ENCODE measurements around the gene PRDM16. TPM values are rescaled to one million over a fixed set of nuclear protein-coding genes. Genes with fewer than 3 reads are reported as not detected.

PRDM16 gene
- total RNA-seq, 1 donor from 2014 or later: 18.3 TPM

- no peaks in the 10 kb centered on the region for H3K36me3 Mint-ChIP-seq (ENCODE audit: low read depth)
- no peaks in the 10 kb centered on the region for H3K9me3 Mint-ChIP-seq (ENCODE audit: low read depth)
- peak; percentile 86 for DNase-seq (ENCODE audit: low spot score)
- no peaks in the 10 kb centered on the region for H3K27me3 Mint-ChIP-seq (ENCODE audit: low read depth)
- H3K27ac Mint-ChIP-seq (ENCODE audit: unreplicated experiment): no peak overlapping the region
- H3K4me1 Mint-ChIP-seq (ENCODE audit: low read depth): peaks cover 26% of the 10 kb centered on the region
- no peak overlapping the region for H3K4me3 Mint-ChIP-seq (ENCODE audit: unreplicated experiment)
- TF ChIP-seq CTCF (IDR thresholded peaks at IDR 0.05): no peak
Observed at GRCh38 chr1:3463891-3464648, 395.1 kb downstream of the PRDM16 start.

GRCh38 chr1:3464649-3465025 is 395.6 kb downstream of the PRDM16 start:
- Mint-ChIP-seq H3K9me3 (ENCODE audit: low read depth) (no peaks in the 10 kb centered on the region), H3K36me3 (ENCODE audit: low read depth) (no peaks in the 10 kb centered on the region), H3K27ac (ENCODE audit: unreplicated experiment) (no peak overlapping the region), H3K27me3 (ENCODE audit: low read depth) (no peaks in the 10 kb centered on the region), H3K4me3 (ENCODE audit: unreplicated experiment) (no peak overlapping the region), H3K4me1 (ENCODE audit: low read depth) (peaks cover 20% of the 10 kb centered on the region)
- no peak for TF ChIP-seq CTCF (IDR thresholded peaks at IDR 0.05)
- DNase-seq (ENCODE audit: low spot score): peak; percentile 58

DNA sequence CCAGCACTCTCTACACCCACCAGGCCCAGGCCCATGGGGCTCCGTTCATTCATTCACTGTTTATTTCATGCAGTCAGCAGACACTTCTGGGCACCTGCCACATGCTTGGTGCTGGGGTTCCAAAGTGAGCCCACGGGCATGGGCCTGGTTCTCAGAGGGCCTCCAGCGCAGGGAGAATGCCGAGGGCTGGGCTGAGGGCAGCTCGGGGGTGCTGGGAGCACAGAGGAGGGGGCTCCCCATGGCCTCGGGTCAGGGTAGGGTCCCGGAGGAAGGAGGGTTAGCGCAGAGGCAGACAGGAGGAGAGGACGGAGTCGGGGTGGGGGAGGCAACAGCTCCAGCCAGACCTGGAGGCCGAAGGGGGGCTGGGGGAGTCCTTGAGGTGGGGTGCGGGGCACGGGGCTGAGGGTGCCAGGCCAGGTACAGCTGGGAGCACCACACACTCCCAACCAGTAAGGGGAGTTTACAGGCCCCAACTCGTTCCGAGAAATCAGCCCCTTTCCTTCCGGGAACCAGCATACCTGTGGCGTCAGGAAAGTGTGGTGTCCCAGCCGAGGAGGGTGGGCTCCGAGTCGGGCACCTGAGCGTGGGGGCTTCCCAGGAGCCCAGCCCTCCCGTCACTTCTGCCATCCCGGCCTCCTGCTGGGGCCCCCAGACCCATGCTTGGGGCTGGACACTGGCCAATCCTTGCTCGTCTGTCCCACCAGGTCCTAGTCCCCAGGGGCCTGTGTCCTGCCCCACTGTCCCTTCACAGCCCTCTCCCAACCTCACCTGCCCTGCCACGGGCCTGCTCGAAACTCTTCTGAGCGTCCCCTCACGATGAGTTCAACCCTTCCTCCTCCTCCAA is 396.3 kb downstream of the PRDM16 start:
- Mint-ChIP-seq H3K9me3 (ENCODE audit: low read depth) (no peaks in the 10 kb centered on the region), H3K4me1 (ENCODE audit: low read depth) (peaks cover 16% of the 10 kb centered on the region), H3K27me3 (ENCODE audit: low read depth) (no peaks in the 10 kb centered on the region), H3K36me3 (ENCODE audit: low read depth) (no peaks in the 10 kb centered on the region), H3K4me3 (ENCODE audit: unreplicated experiment) (no peak overlapping the region), H3K27ac (ENCODE audit: unreplicated experiment) (no peak overlapping the region)
- no peak for TF ChIP-seq CTCF (IDR thresholded peaks at IDR 0.05)
- peak; percentile 74 for DNase-seq (ENCODE audit: low spot score)

- H3K9me3 Mint-ChIP-seq (ENCODE audit: low read depth): no peaks in the 10 kb centered on the region
- H3K27me3 Mint-ChIP-seq (ENCODE audit: low read depth): no peaks in the 10 kb centered on the region
- no peak overlapping the region for H3K27ac Mint-ChIP-seq (ENCODE audit: unreplicated experiment)
- DNase-seq (ENCODE audit: low spot score): peak; percentile 80
- peaks cover 16% of the 10 kb centered on the region for H3K4me1 Mint-ChIP-seq (ENCODE audit: low read depth)
- no peak overlapping the region for H3K4me3 Mint-ChIP-seq (ENCODE audit: unreplicated experiment)
- TF ChIP-seq CTCF (IDR thresholded peaks at IDR 0.05): no peak
- no peaks in the 10 kb centered on the region for H3K36me3 Mint-ChIP-seq (ENCODE audit: low read depth)
Observed at GRCh38 chr1:3465935-3466321, 396.9 kb downstream of the PRDM16 start.

- H3K4me1 Mint-ChIP-seq (ENCODE audit: low read depth): peaks cover 18% of the 10 kb centered on the region
- H3K4me3 Mint-ChIP-seq (ENCODE audit: unreplicated experiment): no peak overlapping the region
- DNase-seq (ENCODE audit: low spot score): peak; percentile 85
Observed at GRCh38 chr1:3466366-3467075, 397.5 kb downstream of the PRDM16 start.

More at GRCh38 chr1:3466366-3467075, 397.5 kb downstream of the PRDM16 start:
- H3K36me3 Mint-ChIP-seq (ENCODE audit: low read depth): no peaks in the 10 kb centered on the region
- H3K27me3 Mint-ChIP-seq (ENCODE audit: low read depth): no peaks in the 10 kb centered on the region
- no peaks in the 10 kb centered on the region for H3K9me3 Mint-ChIP-seq (ENCODE audit: low read depth)
- TF ChIP-seq CTCF (IDR thresholded peaks at IDR 0.05): no peak
- H3K27ac Mint-ChIP-seq (ENCODE audit: unreplicated experiment): no peak overlapping the region
